LHCN-M2 (cell line): ENCODE results near the gene DNAH17. TPM values are rescaled to one million over a fixed set of nuclear protein-coding genes. Genes with fewer than 3 reads are reported as not detected.

Experiments used
- DNase-seq: peaks from one replicate; pipeline ENCODE4 v3.0.0-alpha.2; 2012; ENCODE audit warnings: low read depth
- total RNA-seq: library from RNA; depleted of rRNA; stranded (reverse); fragments of >200 nt; gene quantifications from 2 replicates; pipeline ENCODE4 v1.2.3, GENCODE V29; 2014

Gene DNAH17
- total RNA-seq, 1 experiment from 2014 or later, result not detected

DNA sequence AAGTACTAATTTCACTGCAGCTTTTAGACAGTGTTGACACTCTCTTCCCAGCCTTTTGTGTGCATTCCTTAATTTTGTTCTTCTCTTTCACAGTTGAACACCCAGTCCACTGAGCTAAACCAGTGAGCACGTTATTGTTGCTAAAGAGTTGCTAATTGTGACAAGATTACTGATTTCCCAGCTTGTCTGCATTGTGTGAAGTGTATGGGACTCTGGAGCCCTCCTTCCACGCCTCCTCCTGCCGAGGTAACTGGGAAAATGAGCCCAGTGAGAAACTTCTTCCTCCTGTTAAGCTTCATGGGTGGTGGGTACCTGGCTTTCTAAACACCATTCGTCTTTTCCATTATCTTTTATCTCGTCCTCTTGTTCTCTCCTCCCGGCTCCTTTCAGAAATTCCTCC, 29.8 kb upstream of the DNAH17 start:
- DNase-seq, result no peak

DNA sequence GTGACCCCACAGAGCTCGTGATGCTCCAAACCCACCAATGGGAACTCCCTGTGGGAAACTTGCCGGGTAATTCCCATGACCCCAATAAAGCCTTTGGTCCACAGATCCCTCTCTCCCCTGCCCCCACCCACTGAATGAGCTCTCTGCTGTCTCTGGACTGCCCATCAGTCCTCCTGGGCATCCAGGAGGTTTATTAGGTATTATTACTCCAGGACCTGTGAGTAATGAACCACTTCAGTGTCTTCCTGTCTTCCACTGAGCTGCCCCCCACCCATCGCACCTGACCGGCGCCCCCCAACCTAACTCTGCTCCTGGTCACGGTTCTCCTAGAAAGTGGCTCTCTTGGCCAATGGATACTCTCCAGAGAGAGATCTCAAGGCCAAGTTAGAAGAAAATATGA, 28.7 kb upstream of the DNAH17 start:
- no peak for DNase-seq

GRCh38 chr17:78605429-78605828, 28.2 kb upstream of the DNAH17 start:
- no peak for DNase-seq

GRCh38 chr17:78602246-78602645, 25.1 kb upstream of the DNAH17 start:
- no peak for DNase-seq

DNA sequence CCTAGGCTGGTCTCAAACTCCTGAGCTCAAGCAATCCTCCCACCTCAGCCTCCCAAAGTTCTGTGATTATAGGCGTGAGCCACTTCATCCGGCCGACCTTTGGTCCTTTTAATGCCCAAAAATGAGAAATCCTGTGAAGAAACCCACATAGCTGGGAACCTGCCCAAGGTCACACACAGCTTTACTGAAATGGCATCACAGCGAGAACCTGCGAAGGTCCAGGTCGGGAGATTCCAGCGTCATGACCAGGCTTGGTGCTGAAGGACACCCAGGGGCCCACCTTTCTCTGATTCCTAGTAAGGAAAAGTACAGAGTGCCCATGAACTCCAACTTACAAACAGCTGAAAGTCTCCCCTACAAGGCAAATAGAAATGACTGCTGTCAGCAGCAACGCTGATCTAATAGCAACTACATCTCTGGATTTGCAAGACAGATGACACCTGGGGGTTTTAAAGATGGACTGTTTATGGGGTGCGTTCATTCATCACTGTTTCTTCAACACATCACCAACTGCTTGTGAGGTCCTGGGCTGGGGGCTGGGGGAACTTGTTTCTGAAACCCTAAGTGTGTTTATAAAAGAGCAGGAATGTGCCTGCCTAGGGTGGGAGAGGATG, 24.5 kb upstream of the DNAH17 start:
- no peak for DNase-seq

- DNase-seq, result peak; percentile 14
Measured at GRCh38 chr17:78600181-78600721, 23.1 kb upstream of the DNAH17 start.

- no peak for DNase-seq
Measured at GRCh38 chr17:78599419-78599818, 22.2 kb upstream of the DNAH17 start.

DNA sequence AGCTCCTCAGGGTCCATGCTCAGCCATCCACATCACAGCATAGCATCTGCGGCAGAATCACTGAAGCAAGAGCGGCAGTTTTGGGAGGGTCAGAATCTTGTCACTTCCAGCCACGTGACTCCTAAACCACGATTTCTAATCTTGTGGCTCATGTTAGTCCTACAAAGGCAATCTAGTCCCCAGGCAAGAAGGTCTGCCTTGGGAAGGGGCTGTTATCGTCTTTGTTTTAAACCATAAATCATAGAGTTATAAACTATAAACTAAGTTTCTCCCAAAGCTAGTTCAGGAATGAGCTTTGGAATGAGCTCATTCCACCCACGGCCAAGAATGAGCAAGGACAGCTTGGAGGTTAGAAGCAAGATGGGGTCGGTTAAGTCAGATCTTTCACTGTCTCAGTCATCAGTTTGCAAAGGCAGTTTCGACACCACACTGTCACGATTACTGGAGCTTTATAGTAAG, 20.8 kb upstream of the DNAH17 start:
- DNase-seq, result peak; percentile 25

DNA sequence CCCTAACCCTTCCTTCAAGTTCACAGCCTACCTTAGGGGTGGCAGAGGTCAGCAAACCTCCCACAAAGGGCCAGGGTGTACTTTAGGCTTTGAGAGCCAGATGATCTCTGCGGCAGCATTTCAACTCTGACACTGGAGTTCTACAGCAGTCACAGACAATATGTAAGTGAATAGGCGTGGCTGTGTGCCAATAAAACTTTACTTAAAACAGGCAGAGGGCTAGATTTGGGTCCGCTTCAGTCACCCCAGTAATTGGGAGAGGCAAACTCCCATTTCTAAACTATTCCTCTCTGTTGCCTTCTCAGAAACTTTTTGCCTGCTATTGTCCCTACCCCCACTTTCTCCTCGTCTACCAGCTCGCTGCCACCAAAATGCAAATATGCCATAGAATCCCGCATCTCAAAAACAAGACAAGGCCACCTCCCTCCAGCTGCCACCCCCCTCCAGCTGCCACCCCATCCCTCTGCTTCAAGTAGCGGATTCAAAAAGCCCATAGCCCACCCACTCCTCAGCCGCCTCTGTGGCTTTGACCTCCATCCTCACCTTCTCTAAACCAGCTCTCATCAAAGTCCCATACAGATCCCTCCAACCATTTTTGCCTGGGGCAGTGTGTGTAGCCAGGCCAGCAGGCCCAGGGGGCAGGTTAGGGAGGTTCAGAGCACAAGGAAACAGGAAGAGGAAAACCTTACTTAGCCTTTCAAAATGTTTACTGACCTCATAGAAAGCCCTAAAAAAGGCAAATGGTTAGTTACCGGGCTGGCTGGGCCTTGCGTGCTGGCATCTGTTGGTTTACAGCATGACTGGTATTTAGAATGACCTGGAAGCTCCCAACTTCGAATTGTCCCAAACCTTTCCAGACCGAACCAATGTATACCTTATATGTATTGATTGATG, 19.9 kb upstream of the DNAH17 start:
- DNase-seq, result no peak

- DNase-seq, result no peak
Measured at GRCh38 chr17:78595135-78595810, 18.1 kb upstream of the DNAH17 start.

- DNase-seq, result no peak
Measured at GRCh38 chr17:78592991-78593329, 15.8 kb upstream of the DNAH17 start.

DNA sequence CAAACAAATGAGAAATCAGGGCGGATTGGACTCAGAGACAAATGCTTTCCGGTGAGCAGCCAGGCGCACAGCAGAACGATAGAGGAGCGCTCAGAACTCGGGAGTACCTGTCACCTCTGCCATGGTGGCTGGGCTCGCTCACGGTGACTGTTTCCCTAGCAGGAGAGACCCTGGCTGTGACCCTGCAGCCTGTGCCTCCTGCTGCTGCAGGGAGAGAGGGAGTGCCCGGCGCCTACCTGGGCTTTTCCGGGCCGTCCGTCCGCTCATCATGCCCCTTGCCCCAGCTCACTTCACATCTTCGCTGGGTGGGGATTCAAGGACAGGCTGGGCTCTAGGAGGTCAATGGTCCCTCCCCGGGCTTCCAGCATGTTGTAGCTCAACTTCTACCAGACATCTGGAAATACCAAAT, 14.1 kb upstream of the DNAH17 start:
- DNase-seq, result no peak

DNA sequence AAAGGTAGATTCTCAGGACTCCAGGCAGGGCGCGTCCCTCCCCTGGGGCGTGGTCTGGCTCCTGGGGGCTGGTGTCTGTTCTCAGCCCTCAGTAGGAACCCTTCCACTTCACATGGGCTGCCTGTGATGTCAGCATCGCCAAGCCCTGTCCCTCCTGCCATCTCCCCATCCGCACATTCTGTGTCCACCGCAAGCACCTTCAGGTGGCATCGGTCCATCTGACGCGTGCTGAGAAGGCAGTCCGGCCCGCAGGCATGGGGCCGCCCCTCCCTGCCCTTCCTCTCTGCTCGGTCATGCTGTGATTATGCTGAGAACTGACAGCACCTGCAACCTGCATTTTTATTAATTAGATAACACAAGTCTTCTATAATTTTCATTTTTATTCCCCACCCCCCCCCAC, 12.7 kb upstream of the DNAH17 start:
- DNase-seq, result no peak

DNA sequence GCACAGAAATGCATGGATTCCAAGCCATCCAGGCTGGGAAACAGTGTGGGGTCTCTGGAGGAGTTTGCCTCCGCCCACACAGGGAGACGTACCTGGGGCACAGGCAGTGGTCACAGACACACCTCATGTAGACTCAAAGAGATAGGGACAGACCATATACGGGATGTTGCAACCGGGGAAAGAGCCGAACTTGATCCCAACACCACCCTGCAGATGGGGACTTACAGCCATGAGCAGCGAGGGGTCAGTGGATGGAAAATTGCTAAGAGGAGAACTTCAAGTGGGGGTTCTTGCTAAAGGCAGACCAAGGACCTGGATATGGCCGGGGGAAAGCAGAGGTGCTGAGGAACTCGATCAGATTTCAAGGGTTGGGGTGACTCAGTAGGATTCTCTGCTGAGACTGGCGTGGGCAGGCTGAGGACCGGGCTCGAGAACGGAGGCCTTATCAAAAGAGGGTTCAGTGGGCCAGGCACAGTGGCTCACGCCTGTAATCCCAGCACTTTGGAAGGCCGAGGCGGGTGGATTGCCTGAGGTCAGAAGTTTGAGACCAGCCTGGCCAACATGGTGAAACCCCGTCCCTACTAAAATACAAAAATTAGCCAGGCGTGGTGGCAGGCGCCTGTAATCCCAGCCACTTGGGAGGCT, 12.0 kb upstream of the DNAH17 start:
- no peak for DNase-seq

GRCh38 chr17:78588258-78589030, 11.2 kb upstream of the DNAH17 start:
- DNase-seq, result no peak

DNA sequence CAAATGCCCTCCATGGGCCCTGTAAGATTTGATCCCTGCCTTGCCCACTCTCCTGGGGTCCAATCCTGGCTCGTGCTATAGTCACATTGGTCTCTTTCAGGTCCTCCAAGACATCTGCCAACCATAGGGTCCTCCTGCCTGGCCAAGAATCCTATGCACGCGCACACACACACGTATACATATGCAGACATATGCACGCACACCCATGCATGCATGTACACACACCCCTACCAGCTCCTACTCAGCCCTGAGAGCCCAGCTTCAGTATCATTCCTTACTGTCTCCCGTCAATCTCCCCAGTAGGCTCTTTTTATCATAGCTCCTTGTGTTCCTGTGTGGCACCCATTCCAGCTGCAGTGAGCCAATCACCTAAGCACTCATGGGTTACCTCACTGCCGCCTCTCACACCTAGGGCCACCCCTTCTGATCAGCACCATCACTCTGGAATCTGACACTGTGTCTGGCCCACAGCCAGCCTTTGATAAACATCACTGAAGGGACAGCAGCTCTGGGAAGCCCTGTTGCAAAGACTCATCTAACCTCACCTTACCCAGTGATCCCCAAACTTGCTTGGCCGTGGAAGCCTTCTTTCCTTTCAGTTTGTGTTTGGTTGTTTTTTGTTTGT, 7.9 kb upstream of the DNAH17 start:
- DNase-seq, result no peak

GRCh38 chr17:78583091-78583490, 5.9 kb upstream of the DNAH17 start:
- DNase-seq, result peak; percentile 19

DNA sequence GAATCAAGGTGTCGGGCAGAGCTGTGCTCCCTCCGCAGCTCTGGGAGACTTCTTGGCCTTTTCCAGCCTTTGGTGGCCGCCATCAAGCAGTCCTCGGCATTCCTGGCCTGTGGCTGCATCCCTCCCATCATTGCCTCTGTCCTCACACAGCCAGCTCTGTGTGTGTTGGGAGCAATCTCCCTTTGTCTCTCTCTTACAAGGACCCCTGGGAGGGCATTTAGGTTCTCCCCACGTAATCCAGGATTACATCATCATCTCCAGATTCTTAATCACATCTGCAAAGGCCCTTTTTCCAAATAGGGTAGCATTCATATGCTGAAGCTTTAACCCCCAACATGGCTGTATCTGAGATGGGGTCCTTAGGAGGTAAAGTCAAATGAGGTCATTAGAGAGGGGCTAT, 4.1 kb upstream of the DNAH17 start:
- DNase-seq, result no peak

DNA sequence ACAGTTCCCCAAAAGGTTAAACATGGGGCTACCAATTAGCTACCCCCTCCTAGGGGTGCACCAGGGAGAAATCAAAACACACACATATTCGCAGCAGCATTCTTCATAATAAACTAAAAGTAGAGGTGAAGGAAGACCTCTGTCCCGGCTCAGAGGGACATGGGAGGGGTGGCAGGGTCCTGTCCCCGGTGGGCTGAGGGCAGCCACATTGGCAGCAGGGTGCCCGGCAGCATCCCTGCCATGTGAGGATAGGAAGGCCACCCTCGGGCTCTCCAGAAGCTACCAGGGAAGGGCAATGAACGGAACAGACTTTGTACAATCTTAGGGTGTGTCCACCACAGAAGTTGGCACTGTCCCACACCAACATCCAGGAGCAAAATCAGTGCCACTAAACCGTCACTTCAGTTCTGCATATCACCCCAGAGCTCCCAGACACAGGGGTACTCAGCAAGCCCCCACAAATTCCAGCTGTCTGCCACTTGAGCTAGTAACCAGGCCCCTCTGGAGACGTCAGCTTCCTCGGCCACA, 3.1 kb upstream of the DNAH17 start:
- no peak for DNase-seq

GRCh38 chr17:78576389-78577112, 645 bp downstream of the DNAH17 start:
- DNase-seq, result no peak
